Measurements from ENCODE around the gene IL18BP.

Gene IL18BP

GRCh38 chr11:72012897-72013721 is 14.4 kb downstream of the IL18BP start:
- DNase-seq (ENCODE audit: low read depth), result no peak

GRCh38 chr11:72013765-72014711 is 15.3 kb downstream of the IL18BP start:
- DNase-seq (ENCODE audit: low read depth), result no peak

- DNase-seq (ENCODE audit: low read depth), result no peak
Observed at GRCh38 chr11:72014761-72015320, 16.1 kb downstream of the IL18BP start.

GRCh38 chr11:72015511-72016061 is 16.9 kb downstream of the IL18BP start:
- no peak for DNase-seq (ENCODE audit: low read depth)

- DNase-seq (ENCODE audit: low read depth), result no peak
Observed at GRCh38 chr11:72018171-72018570, 19.5 kb downstream of the IL18BP start.

- no peak for DNase-seq (ENCODE audit: low read depth)
Observed at GRCh38 chr11:72023335-72023734, 24.6 kb downstream of the IL18BP start.

- no peak for DNase-seq (ENCODE audit: low read depth)
Observed at GRCh38 chr11:72024069-72024754, 25.5 kb downstream of the IL18BP start.

- DNase-seq (ENCODE audit: low read depth), result no peak
Observed at GRCh38 chr11:72026090-72026489, 27.4 kb downstream of the IL18BP start.

- no peak for DNase-seq (ENCODE audit: low read depth)
Observed at GRCh38 chr11:72030472-72031045, 31.9 kb downstream of the IL18BP start.

- no peak for DNase-seq (ENCODE audit: low read depth)
Observed at GRCh38 chr11:72036687-72037086, 38.0 kb downstream of the IL18BP start.

GRCh38 chr11:72037554-72038311 is 39.0 kb downstream of the IL18BP start:
- no peak for DNase-seq (ENCODE audit: low read depth)

GRCh38 chr11:72038491-72038890 is 39.8 kb downstream of the IL18BP start:
- no peak for DNase-seq (ENCODE audit: low read depth)

GRCh38 chr11:72039031-72039855 is 40.5 kb downstream of the IL18BP start:
- no peak for DNase-seq (ENCODE audit: low read depth)

GRCh38 chr11:72039856-72040401 is 41.2 kb downstream of the IL18BP start:
- no peak for DNase-seq (ENCODE audit: low read depth)

- peak; percentile 77 for DNase-seq (ENCODE audit: low read depth)
Observed at GRCh38 chr11:72040491-72041363, 42.0 kb downstream of the IL18BP start.

GRCh38 chr11:72041364-72042063 is 42.8 kb downstream of the IL18BP start:
- DNase-seq (ENCODE audit: low read depth), result peak; percentile 9

GRCh38 chr11:72042064-72042745 is 43.5 kb downstream of the IL18BP start:
- no peak for DNase-seq (ENCODE audit: low read depth)

All from T follicular helper cell (primary cell).